Neural cell (in vitro differentiated cells): Measurements from ENCODE around the gene SLC34A3.

Experiments
- CTCF ChIP-seq: fragments of 450-650 bp; IDR thresholded peaks from 2 replicates; pipeline ENCODE4 v1.5.1; 2014; ENCODE audit warnings: antibody characterized with exemption, mild to moderate bottlenecking, moderate library complexity; ENCODE audit not compliant: poor library complexity, severe bottlenecking
- EZH2 ChIP-seq: fragments of 200-600, 300-800 bp; shearing (Covaris generic), sonication (generic); IDR thresholded peaks from 2 replicates; pipeline ENCODE4 v1.6.1; 2014; ENCODE audit warnings: antibody characterized with exemption, low read length, borderline replicate concordance, mild to moderate bottlenecking; ENCODE audit not compliant: insufficient read depth, poor library complexity, severe bottlenecking
- POLR2AphosphoS5 ChIP-seq: IDR thresholded peaks from 2 replicates; pipeline ENCODE4 v1.6.1; 2012
- TAF1 ChIP-seq: IDR thresholded peaks from 2 replicates; pipeline ENCODE4 v1.6.1; 2012; ENCODE audit warnings: low read depth

GRCh38 chr9:137194388-137194787 is 36.3 kb upstream of the SLC34A3 start:
- no peak for TF ChIP-seq CTCF
- no peak for TF ChIP-seq EZH2
- TF ChIP-seq TAF1, result no peak
- TF ChIP-seq POLR2AphosphoS5, result no peak
